Activated T-cell treated with anti-CD3 and anti-CD28 coated beads for 4 hours (primary cell): ENCODE results near the gene TRIO.

Experiments used
- DNase-seq: peaks from one replicate; pipeline ENCODE4 v3.0.0-alpha.2; 2020

TRIO gene

DNA sequence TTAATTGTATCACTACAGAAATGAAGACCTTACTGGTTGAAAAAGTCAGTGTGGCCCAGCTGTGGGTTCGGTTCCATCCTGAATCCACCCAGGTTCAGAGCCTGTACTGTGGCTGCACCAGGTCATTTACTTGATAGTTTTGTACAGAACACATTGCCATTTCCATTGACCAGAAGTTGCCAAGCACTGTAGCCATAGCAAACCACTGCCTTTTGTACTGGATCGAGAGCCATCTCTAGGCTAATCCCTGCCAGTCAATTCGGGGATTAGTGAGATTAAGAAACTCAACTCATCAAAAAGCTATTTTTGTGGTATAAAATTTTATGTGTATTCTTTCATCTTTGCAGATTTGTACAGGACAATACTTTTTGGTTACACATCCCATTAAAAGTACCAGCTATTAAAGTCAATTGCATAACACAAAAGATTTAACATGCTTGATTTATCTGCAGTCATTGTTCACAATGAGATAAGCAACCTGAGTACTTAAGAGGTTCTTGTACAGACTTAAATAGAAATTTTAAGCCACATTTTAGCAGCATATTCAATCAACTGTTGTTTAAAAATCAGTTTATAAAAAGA lies 329.9 kb downstream of the TRIO start:
- DNase-seq, result no peak

DNA sequence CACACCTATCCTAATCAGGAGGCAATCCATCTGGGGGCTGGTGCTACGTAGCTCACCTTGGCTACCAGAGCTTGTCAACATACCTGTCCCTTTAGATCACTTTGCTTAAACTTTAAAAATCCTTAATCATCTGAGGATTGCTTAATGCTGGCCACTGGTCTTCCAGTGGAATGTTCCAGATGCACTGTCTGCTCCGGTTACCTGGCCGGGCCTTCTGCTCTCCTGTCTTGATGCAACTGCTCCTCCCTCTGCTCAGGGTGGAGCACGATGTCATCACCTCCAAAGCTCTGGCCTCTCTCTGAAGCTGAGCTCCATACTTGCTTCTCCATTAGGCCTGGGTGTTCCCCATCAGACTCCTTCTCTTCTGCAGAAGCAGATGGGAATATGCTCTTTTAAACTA lies 331.9 kb downstream of the TRIO start:
- no peak for DNase-seq

DNA sequence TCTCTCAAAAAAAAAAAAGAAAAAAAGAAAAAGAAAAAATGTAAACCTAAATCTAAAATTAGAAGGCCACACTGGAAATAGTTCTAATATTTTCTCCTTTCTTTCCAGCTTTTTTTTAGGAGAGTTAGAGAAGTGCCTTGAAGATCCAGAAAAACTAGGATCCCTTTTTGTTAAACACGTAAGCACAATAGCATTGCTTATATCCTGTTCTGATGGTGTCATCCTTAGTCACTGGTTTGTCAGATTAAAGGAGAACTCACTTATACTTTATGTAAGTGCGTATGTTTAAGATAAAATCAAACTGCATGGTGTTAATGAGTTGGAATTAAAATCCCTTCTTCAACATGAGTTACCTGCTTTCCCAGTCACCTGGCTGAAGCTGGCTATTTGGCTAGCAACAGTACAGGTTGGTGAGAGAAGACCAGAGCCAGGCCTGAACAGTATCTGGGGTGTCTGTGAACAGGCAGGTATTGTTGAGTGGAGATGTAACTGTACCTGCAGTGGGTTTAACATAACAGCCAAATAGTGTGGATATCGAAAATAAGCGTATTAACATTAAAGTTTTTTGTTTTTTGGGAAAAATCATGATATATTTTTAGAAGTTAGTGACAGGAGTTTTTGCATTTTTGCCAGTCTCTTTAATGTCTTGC lies 333.8 kb downstream of the TRIO start:
- DNase-seq, result no peak

DNA sequence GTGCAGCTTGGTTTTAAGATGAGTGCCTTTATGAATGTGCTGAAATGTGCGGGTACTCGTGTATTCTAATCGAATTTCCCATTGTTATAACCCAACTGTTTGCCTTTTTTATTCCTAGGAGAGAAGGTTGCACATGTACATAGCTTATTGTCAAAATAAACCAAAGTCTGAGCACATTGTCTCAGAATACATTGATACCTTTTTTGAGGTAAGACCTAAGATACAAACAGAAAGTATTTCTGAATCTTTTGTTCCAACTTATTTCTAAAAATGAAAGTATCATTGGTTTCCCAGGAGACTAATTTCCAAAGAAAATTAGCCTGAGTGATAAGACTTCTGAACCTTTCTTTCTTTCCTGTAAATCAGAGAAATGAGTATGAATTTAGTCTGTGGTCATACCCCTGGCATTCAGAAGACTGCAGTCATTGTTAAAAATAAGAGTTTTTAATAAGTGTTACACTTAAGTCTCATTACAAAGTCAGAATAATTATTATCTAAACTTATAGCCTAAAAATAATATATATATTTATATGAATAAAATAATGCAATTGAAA lies 336.1 kb downstream of the TRIO start:
- DNase-seq, result no peak

DNA sequence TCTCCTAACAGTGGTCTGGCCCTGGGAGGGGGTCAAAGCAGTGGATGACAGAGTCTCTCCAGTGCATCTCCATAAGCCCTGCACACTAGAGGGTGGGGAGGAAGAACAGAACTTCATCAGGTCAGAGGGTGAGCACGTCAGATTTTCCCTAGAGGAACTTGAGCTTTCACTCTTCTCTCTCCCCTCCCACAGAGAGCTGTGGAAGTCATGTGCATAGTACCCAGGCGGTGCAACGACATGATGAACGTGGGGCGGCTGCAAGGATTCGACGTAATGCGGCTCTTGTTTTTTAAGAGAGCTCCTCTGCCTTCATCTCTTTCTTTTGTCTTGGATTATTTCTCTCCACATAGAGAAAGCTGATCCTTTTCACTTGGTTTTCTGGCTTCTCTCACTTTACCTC lies 338.2 kb downstream of the TRIO start:
- DNase-seq, result no peak

DNA sequence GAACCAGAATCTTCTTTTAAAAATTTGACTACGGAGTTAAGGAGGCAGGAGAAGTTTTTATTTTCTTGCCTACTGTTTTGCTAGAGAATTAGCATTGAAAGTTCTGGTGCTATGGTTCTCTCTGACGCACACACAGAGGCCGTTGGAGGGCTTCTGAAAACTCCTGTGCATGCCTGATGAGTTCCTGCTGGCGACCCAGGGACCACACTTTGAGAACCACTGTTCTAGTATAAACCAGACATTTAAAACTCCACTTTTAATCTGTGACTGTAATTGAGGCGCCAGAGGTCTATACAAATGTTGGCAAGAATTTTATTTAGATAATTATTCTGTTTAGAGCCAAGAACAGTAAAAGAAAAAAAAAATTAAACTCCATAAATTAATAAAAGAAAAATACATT lies 338.9 kb downstream of the TRIO start:
- DNase-seq, result no peak

DNA sequence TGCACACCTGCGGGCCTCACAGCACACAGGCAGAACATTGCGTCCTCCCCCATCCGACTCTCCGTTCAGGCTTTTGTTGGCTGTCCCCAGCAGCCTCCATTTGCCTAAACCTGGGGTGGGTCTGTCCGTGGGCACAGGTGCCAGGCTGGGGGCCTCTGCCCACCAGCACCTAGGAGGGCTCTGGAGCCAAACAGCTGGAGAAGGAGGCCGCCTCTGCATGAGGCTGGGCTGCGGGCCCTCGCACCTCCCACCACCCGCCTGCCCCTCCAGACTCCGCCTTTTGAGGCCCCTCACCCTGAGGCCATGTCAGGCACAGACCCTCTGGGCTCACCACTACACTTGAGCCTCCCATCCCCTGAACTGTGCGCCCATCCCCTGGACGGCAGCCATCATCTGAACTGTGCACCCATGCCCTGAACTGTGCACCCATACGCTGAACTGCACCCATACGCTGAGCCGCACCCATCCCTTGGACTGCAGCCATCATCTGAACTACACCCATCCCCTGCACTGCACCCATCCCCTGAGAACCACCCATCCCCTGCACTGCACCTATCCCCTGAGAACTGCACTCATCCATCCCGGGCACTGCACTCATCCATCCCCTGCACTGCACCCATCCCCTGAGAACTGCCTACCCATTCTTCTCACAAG lies 340.5 kb downstream of the TRIO start:
- no peak for DNase-seq

DNA sequence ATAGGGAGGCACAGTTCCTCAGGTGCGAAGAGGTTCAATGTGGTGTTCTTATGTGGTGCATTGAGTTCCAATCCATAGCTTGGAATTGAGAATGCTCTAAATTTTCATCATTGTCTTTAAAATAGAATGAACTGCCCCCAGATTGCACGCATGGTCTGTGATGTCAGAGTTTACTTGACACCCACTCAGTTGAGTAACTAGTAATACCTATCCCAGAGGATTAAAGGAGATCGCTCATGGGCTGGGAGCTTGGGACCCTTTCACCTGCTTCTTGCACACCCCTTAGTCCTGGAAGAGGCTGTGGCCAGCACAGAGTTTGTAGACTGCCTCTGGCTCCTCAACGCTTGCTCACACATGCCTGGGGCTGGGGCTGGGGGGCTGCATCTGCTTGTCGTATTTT lies 343.3 kb downstream of the TRIO start:
- DNase-seq, result no peak

DNA sequence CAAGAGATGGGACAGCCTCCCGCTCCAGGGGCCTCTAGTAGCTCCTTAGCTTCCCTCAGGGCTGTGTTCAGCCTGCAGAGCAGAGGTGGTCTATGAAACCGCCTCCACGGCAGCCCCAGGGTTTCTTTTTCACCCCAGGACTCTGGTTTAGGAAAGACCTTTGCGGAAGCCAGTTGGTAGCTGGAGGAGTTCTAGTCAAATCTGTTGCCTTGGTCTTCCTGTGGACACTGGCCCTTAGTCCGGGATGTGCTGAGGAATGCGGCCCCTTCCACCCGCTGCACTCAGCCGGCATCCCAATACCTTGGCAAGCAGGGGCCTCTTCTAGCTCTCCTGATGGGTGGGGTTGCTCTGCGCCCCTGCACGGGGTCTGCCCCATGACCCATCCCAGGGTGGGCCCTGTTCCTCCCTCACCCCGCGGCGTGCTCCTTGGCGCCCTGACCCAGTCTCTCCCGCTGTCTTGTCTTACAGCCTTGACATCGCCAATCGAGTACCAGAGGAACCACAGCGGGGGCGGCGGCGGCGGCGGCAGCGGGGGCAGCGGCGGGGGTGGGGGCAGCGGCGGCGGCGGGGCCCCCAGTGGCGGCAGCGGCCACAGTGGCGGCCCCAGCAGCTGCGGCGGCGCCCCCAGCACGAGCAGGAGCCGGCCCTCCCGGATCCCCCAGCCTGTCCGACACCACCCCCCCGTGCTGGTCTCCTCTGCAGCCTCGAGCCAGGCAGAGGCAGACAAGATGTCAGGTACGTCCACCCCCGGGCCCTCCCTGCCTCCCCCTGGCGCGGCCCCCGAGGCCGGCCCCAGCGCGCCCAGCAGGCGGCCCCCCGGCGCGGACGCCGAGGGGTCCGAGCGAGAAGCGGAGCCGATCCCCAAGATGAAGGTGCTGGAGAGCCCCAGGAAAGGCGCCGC lies 344.1 kb downstream of the TRIO start:
- no peak for DNase-seq

DNA sequence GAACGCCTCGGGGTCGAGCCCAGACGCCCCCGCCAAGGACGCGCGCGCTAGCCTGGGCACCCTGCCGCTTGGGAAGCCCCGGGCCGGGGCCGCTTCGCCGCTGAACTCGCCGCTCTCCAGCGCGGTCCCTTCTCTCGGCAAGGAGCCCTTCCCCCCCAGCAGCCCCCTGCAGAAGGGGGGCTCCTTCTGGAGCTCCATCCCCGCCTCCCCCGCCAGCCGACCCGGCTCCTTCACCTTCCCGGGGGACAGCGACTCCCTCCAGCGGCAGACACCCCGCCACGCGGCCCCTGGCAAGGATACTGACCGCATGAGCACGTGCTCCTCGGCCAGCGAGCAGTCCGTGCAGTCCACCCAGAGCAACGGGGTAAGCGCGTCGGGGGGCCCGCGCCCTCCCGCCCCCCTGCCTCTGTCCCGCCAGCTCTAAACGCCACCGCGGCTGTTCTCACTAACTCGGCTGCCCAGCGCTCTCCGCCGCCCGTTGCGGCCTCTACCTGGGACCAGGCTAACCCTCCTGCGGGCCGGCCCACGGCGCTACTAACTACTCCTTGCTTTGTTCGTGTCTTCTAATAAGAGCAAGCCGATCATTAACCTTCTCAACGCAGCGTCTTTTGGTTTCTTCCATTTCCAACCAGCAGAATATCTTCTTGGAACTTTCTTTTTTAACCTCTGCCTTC lies 344.9 kb downstream of the TRIO start:
- DNase-seq, result no peak

DNA sequence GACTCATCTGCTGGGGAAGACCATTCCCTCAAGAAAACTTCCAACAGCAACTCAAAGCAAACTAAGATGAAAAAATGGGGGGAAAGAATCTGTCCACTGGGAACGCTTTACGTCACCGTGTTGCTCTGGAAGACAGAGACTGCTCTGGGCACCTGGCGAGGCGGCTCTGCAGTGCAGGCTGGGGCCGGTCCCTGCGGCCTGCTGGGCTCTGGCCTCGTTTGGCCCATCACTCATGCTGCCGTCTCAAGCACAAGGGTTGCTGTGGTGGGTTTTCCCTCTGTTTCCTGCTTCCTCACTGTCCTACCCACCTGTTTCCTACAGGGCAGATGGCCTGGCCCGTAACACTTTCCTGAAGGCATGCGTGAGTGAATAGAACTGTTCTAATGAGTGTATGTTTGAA lies 345.6 kb downstream of the TRIO start:
- no peak for DNase-seq

DNA sequence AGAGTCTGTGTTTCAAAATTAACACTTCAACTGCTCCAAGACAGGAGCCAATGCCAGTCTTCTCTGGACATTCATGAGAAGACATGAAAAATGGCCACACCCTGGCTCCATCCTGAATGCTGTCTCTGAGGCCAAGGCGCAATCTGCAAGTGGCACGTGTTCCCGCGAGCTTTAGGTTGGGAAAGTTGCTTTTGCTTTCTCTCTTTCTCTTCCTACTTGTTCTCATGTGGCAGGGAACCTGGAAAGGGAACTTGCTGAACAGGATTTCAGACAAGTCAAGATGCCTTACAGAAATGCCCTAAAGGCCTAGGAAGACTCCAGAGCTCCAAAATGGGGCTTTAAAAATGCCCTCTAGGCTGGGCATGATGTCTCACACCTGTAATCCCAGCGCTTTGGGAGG lies 346.5 kb downstream of the TRIO start:
- DNase-seq, result no peak

DNA sequence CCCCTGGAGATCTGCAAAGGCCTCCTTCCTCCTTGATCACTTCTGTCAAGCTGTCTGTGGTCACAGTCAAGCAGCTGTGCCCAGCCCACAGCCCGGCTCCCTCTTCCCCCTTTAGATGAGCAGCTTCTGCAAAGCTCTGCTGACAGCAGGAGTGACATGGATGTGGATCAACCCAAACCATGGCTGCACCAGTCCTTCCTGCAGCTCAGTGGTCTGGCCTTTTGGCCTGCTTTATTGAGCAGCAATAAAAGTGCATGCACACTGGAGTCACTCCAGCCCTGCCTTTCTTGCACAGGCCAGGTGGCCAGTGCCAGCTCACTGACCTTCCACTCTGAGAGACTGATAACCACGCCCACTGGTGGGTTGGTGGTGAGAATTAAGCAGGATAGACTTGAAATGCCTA lies 347.2 kb downstream of the TRIO start:
- no peak for DNase-seq

DNA sequence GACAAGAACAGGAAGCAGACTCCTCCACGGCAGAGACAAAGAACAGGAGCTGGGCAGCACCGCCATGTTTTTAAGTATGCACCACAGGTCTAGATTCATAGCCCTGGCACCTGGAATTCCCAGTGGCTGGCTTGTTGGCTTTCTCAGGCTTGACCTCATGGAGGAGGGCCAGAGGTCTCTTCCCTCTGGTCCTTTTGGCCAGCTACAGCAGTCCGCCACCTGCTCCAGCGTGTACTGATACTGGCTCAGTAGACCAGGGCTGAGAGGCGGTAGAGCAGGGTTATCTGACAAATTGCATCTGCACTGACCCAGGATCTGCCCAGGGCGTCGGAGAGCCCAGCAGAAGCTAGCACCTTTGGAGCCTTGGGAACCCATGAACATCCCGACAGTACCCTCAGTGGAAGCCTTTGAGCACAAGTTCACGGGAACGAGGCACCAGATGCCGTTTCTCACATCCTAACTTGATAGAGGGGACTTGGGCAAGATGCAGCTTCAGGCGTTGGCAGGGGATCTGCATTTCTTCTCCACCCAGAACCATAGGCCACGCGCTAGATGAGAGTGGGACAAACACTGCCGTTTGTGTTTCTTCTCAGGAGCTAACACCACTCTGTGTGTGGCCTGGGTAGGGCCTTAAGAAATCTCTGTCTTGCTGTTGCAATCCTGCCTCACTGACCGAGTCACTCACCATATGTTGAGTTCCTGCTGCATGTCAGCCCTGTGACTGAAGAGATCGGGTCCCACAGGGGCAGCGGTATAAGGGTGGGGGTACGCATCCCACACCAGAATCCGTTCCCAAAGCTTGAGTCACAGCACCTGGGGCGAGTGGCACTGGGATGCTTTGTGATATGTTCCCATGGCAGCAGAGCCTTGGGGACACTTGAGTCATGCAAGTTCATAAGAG lies 348.1 kb downstream of the TRIO start:
- no peak for DNase-seq

DNA sequence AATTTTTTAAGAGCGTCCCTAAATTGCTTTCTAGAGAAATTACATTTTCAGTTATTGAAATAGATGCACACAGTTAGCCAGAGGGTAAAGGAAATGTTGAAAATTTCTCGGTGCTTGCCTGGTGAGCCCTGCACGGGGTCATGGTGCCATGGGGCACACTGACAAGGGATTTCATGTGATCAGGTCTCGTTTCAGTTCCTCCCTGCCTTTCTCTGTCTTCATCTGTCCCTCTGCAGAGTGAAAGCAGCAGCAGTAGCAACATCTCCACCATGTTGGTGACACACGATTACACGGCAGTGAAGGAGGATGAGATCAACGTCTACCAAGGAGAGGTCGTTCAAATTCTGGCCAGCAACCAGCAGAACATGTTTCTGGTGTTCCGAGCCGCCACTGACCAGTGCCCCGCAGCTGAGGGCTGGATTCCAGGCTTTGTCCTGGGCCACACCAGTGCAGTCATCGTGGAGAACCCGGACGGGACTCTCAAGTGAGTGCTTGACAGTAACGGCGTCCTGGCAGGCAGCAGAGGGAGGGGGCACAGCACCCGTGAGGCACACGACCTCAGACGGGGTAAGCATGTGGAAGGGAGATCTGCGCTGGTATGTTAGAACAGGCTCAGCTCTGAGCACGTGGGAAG lies 349.3 kb downstream of the TRIO start:
- DNase-seq, result no peak

DNA sequence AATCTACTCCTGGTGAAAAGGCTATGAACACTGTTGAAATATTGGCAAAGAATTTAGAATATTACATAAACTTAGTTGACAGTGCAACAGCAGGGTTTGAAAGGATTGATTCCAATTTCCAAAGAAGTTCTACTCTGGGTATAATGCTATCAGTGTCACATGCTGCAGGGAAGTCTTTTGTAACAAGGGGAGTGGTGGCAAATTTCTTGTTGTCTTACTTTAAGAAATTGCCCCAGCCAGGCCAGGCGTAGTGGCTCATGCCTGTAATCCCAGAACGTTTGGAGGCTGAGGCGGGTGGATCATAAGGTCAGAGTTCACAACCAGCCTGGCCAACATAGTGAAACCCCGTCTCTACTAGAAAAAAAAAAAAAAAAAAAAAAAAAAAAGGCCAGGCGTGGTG lies 352.2 kb downstream of the TRIO start:
- no peak for DNase-seq

DNA sequence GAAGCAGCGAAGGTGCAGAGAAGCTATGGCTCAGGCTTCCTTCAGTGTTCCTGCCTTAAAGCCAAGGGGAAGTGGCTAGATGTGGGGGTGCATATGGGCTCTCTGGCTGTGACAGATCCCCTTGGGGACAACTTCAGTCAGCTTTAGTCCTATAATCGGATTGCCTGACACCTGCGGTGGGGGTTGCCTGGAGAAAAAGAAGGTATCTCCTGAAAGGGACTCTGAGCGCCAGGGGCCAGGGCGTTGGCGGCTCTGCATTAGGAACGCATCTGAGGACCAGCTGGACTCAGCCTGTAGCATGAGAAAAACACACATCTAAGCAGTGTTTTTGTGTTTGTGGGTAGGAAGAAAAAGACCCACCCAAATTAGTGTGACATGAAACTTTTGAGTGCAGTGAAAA lies 354.2 kb downstream of the TRIO start:
- no peak for DNase-seq

DNA sequence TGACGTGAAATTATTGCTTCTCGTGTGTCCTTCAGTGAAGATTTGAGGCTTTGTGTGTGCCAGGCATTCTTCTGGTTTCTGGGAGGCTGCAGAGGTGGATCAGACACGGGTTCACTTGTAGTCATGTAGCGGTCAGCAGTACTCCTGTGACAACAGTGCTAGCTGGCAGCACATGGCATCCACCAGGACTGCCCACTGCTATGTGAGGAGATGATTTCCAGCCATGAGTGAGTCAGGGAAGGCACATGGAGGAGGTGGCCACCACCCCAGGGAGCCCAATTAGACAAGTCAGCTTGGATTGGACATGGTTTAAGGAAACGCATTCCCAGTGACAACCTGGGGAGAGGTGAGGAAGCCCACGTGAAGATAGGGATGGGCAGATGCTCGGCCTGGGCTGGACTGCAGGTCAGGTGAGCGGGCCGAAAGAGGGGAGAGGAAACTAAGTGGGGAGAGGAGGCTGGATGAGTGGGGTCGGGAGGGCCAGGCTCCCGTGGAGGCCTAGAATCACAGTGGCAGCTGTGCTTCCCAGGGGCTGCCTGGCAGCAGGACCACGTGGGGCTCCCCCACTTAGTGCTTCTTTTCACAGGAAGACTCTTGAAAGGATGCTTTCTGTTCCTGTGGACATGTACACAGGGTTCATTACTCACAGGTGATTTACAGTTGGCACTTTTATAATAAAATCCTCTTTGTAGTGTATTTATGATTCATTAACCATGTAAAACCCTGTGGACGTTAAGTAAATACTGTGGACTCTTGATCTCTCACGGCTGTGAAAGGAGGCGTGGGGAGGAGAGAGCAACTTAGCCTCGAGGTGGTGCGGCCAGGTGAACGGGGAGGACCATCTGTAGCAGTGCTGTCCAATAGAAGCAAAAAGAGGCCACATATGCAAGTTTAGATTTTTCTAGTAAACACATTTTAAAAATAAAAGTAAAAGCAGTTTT lies 358.5 kb downstream of the TRIO start:
- no peak for DNase-seq

DNA sequence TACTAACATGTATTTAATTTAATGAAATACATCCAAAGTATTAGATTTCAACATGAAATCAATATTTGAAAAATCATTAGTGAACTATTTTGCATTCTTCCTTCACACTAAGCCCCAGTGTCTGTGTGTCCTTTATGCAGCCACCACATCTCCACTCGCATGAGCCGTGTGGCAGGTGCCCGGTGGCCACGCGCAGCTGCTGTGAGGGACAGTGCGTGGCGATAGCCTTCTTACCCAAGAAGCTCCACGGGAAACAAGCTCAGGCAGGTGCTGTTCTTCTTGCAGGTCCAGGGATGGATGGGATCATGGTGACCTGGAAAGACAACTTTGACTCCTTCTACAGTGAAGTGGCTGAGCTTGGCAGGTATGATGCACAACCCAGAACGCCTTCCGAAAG lies 359.1 kb downstream of the TRIO start:
- DNase-seq, result no peak
